Fibroblast of lung (primary cell): ENCODE data around the gene PRX. TPM values are rescaled to one million over a fixed set of nuclear protein-coding genes. Genes with fewer than 3 reads are reported as not detected.

Experiments
- DNase-seq, 2 donors: peaks; one replicate each; pipeline versions ENCODE4 v3.0.0 to v3.0.0-alpha.2; 2010; ENCODE audit warnings: low read depth in 2 of 2
- H2AFZ ChIP-seq: 2 replicates; pipeline ENCODE4 v1.5.1; 2012; ENCODE audit warnings: low read length, control low read depth, inconsistent platforms
- H3K27ac ChIP-seq: 2 replicates; pipeline ENCODE4 v1.5.1; 2011; ENCODE audit warnings: low read length, control low read depth; ENCODE audit not compliant: insufficient read depth
- H3K27me3 ChIP-seq: 2 replicates; pipeline ENCODE4 v1.5.1; 2011; ENCODE audit warnings: mild to moderate bottlenecking, low read length; ENCODE audit not compliant: control insufficient read depth, insufficient read depth
- H3K36me3 ChIP-seq: 2 replicates; pipeline ENCODE4 v1.5.1; 2011; ENCODE audit warnings: low read length; ENCODE audit not compliant: control insufficient read depth, insufficient read depth
- H3K4me1 ChIP-seq: 2 replicates; pipeline ENCODE4 v1.5.1; 2011; ENCODE audit warnings: low read length; ENCODE audit not compliant: control insufficient read depth, insufficient read depth; ENCODE audit errors: extremely low read depth
- H3K4me2 ChIP-seq: 2 replicates; pipeline ENCODE4 v1.5.1; 2011; ENCODE audit warnings: low read length, control low read depth; ENCODE audit not compliant: insufficient read depth; ENCODE audit errors: extremely low read depth
- H3K4me3 ChIP-seq, 4 experiments: fragments of 200-600 bp in 1 of 4; sonication (generic) in 1 of 4; replicated peaks in 1 of 4; 2 replicates each; pipeline ENCODE4 v1.5.1; 2011 to 2016; ENCODE audit warnings: low read length in 4 of 4, low read depth in 3 of 4, mild to moderate bottlenecking in 3 of 4, control low read depth in 2 of 4, inconsistent platforms in 1 of 4, mixed read lengths in 1 of 4; ENCODE audit not compliant: insufficient read depth in 1 of 4; ENCODE audit errors: control extremely low read depth in 1 of 4
- H3K79me2 ChIP-seq: 2 replicates; pipeline ENCODE4 v1.5.1; 2012; ENCODE audit warnings: mild to moderate bottlenecking, low read length, inconsistent platforms; ENCODE audit not compliant: control insufficient read depth, insufficient read depth
- H3K9ac ChIP-seq: 2 replicates; pipeline ENCODE4 v1.5.1; 2011; ENCODE audit warnings: mild to moderate bottlenecking, low read length, control low read depth; ENCODE audit not compliant: insufficient read depth
- H3K9me3 ChIP-seq: 2 replicates; pipeline ENCODE4 v1.5.1; 2012; ENCODE audit warnings: low read depth, low read length; ENCODE audit not compliant: control insufficient read depth, insufficient read depth
- H4K20me1 ChIP-seq: 2 replicates; pipeline ENCODE4 v1.5.1; 2011; ENCODE audit warnings: low read length; ENCODE audit not compliant: control insufficient read depth, insufficient read depth; ENCODE audit errors: extremely low read depth
- CTCF ChIP-seq, 2 donors: IDR thresholded peaks in 1 of 2; conservative IDR thresholded peaks in 1 of 2; 1 replicate in 1 of 2; 2 replicates in 1 of 2; pipeline ENCODE4 v1.5.1; 2011 to 2012; ENCODE audit warnings: low read length in 2 of 2, control low read depth in 1 of 2, inconsistent platforms in 1 of 2, low read depth in 1 of 2, mild to moderate bottlenecking in 1 of 2
- EZH2 ChIP-seq: IDR thresholded peaks from 2 replicates; pipeline ENCODE4 v1.5.1; 2012; ENCODE audit warnings: low read length, control low read depth, mild to moderate bottlenecking; ENCODE audit errors: missing control alignments
- polyA minus RNA-seq: library from RNA; depleted of rRNA, polyadenylated mRNA; stranded (reverse); fragments of >200 nt; gene quantifications from 2 replicates; pipeline ENCODE4 v1.2.3, GENCODE V29; 2011; ENCODE audit warnings: low replicate concordance
- polyA plus RNA-seq, 2 donors: library from polyadenylated mRNA; depleted of rRNA in 1 of 2; stranded (reverse) in 1 of 2; unstranded in 1 of 2; fragments of >200 nt; gene quantifications; 2 replicates each; pipeline ENCODE4 v1.2.1, GENCODE V29; 2011 to 2012; ENCODE audit warnings: missing spikeins in 1 of 2
- total RNA-seq: library from RNA; depleted of rRNA; stranded (reverse); fragments of >200 nt; gene quantifications from 2 replicates; pipeline ENCODE4 v1.2.1, GENCODE V29; 2014

The PRX gene, protein sequence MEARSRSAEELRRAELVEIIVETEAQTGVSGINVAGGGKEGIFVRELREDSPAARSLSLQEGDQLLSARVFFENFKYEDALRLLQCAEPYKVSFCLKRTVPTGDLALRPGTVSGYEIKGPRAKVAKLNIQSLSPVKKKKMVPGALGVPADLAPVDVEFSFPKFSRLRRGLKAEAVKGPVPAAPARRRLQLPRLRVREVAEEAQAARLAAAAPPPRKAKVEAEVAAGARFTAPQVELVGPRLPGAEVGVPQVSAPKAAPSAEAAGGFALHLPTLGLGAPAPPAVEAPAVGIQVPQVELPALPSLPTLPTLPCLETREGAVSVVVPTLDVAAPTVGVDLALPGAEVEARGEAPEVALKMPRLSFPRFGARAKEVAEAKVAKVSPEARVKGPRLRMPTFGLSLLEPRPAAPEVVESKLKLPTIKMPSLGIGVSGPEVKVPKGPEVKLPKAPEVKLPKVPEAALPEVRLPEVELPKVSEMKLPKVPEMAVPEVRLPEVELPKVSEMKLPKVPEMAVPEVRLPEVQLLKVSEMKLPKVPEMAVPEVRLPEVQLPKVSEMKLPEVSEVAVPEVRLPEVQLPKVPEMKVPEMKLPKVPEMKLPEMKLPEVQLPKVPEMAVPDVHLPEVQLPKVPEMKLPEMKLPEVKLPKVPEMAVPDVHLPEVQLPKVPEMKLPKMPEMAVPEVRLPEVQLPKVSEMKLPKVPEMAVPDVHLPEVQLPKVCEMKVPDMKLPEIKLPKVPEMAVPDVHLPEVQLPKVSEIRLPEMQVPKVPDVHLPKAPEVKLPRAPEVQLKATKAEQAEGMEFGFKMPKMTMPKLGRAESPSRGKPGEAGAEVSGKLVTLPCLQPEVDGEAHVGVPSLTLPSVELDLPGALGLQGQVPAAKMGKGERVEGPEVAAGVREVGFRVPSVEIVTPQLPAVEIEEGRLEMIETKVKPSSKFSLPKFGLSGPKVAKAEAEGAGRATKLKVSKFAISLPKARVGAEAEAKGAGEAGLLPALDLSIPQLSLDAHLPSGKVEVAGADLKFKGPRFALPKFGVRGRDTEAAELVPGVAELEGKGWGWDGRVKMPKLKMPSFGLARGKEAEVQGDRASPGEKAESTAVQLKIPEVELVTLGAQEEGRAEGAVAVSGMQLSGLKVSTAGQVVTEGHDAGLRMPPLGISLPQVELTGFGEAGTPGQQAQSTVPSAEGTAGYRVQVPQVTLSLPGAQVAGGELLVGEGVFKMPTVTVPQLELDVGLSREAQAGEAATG (N-terminal part only)
- 3.1 and 3.6 TPM in 2 replicates for total RNA-seq
- 0.84 and 0.91 TPM in 2 replicates for polyA plus RNA-seq
- polyA plus RNA-seq (2012): 1.5 and 1.9 TPM in 2 replicates
- 0.94 and 2.0 TPM in 2 replicates for polyA minus RNA-seq

DNA sequence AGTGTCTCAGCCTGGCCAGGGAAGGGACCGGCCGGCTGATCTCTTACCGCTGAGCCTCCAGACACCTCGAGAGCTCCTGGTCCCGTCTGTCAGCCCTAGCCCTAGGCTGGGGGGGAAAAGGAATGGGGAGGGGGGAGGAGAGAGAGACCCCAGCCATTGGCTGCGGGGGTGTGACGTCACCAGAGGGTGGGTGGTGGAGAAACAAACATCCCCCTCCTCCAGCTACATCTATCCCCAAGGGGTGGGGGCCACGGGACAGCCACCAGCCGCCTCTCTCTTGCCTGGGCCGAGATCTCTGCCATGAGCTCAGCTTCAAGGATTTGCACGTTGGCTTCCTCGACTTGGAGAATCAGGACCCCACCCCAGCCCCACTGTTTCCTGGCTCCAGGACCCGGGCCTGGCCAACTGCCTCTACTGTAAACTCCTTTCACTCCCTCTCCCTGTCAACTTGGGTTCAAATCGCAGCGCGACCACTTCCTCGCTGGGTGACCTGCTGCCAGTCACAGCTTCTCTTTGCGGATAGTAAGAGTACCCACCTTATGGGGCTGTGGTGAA lies at the start of gene PRX:
Gene PRX (minus strand): TSS at position 88 of the 555 bp plus-strand sequence. CDS start 5,446 bp downstream, outside the sequence.
- Histone ChIP-seq H3K79me2 (no peaks in the 10 kb centered on the region), H3K4me1 (peaks cover 6% of the 10 kb centered on the region), H3K36me3 (no peaks in the 10 kb centered on the region), H3K4me2 (no peak within 1 kb of the TSS), H3K9ac (no peak within 1 kb of the TSS), H3K4me3 (no peak within 1 kb of the TSS), H3K9me3 (no peaks in the 10 kb centered on the region), H3K27me3 (no peaks in the 10 kb centered on the region), H4K20me1 (no peaks in the 10 kb centered on the region), H2AFZ (no peak within 1 kb of the TSS), H3K27ac (no peak within 1 kb of the TSS)
- DNase-seq: no peak
- TF ChIP-seq CTCF (conservative IDR thresholded peaks at IDR 0.05 in 1 of 2, IDR thresholded peaks at IDR 0.05 in 1 of 2; ENCODE audit: low read depth in 1 of 2, low read length in 2 of 2) (no peak), EZH2 (no peak)

DNA sequence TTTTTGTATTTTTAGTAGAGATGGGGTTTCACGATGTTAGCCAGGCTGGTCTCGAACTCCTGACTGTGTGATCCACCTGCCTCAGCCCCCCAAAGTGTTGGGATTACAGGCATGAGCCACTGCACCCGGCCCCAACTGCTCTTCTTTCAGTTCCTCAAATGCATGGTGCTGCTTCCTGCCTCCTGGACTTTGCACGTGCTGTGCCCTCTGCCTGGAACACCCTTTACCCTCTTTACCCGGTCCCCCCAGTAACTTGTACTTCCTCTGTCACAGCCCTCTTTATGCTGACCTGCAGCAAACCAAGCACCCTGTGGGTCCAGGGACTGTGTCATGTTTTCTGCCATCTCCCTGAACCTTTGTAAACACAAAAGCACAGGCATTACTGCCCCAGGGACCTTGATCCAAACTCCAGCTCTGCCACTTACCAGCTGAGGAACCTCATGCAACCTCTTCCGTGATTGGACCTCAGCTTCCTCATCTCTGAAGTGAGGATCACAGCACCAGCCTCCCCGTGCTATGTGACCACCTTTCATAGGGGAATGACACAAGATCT lies 48.6 kb upstream of the PRX start:
- Histone ChIP-seq H3K4me2 (no peak overlapping the region), H3K4me1 (peaks cover 12% of the 10 kb centered on the region), H4K20me1 (no peaks in the 10 kb centered on the region), H3K4me3 (no peak overlapping the region), H3K27me3 (no peaks in the 10 kb centered on the region), H3K27ac (no peak overlapping the region), H3K36me3 (peaks cover 4% of the 10 kb centered on the region), H3K79me2 (no peaks in the 10 kb centered on the region), H2AFZ (no peak overlapping the region), H3K9me3 (no peaks in the 10 kb centered on the region), H3K9ac (no peak overlapping the region)
- DNase-seq: no peak
- TF ChIP-seq CTCF (conservative IDR thresholded peaks at IDR 0.05 in 1 of 2, IDR thresholded peaks at IDR 0.05 in 1 of 2; ENCODE audit: low read depth in 1 of 2, low read length in 2 of 2) (no peak), EZH2 (no peak)
